Measurements from ENCODE around the gene PIERCE2. TPM values are rescaled to one million over a fixed set of nuclear protein-coding genes. Genes with fewer than 3 reads are reported as not detected.
A peak's percentile ranks its signal among the peaks of the same experiment; 100 is the strongest.
"Not testable (repeated sequence)": the region's sequence is repeated elsewhere in the genome, so short reads cannot be mapped to it uniquely, and the experiment has no call there.

Gene PIERCE2
- total RNA-seq, 2 experiments from 2014 or later, result not detected

DNA sequence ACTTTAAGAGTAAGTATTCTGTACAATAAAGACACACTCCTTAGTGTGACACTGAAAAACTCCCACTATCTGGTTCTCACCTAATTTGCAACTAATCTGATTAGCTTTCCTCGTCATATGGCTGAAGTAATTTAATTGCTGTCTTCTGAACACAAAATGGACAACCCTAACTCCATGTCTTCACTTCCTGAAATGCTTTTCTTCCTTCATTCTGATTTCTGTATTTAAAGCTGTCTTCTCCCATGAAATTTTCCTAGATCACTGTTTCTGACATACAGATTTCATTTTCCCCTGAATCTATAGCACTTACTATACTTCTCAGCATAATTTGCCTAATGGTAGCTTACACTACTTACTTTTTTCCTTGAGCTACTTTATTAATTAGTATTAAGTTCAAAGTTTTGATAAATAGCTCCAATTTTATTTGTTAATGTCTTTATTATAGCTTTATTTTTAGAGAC lies 6.5 kb upstream of the PIERCE2 start:
- no peak for DNase-seq
- Mint-ChIP-seq H3K36me3 (peaks cover 13% of the 10 kb centered on the region), H3K9me3 (peaks cover 1% of the 10 kb centered on the region), H3K4me3 (no peak overlapping the region), H3K27me3 (no peaks in the 10 kb centered on the region), H3K4me1 (peaks cover 18% of the 10 kb centered on the region), H3K27ac (no peak overlapping the region)
- ATAC-seq (ENCODE audit: low read depth), result no peak
- POLR2A ChIA-PET, result interaction anchor here (0.7 kb wide), 1 partner anchor 83 kb away, joined by 4 read pairs; the partner anchor contains the start of genes PIGB and PIGBOS1

GRCh38 chr15:55402707-55403106 lies 5.6 kb upstream of the PIERCE2 start:
- no peak for DNase-seq
- Mint-ChIP-seq H3K9me3 (peaks cover 1% of the 10 kb centered on the region), H3K4me1 (peaks cover 22% of the 10 kb centered on the region), H3K36me3 (peaks cover 9% of the 10 kb centered on the region), H3K4me3 (no peak overlapping the region), H3K27ac (no peak overlapping the region), H3K27me3 (no peaks in the 10 kb centered on the region)
- ATAC-seq (ENCODE audit: low read depth), result no peak
- POLR2A ChIA-PET, result no interaction called here

- no peak for DNase-seq
- ATAC-seq (ENCODE audit: low read depth), result no peak
- POLR2A ChIA-PET, result no interaction called here
- H3K36me3 Mint-ChIP-seq, result peaks cover 5% of the 10 kb centered on the region
- no peaks in the 10 kb centered on the region for H3K9me3 Mint-ChIP-seq
- H3K27me3 Mint-ChIP-seq, result no peaks in the 10 kb centered on the region
- peaks cover 23% of the 10 kb centered on the region for H3K4me1 Mint-ChIP-seq
- no peak overlapping the region for H3K27ac Mint-ChIP-seq
- peak overlapping the region; percentile 2 for H3K4me3 Mint-ChIP-seq
These were observed 4.8 kb upstream of the PIERCE2 start for GRCh38 chr15:55403531-55403930.

DNA sequence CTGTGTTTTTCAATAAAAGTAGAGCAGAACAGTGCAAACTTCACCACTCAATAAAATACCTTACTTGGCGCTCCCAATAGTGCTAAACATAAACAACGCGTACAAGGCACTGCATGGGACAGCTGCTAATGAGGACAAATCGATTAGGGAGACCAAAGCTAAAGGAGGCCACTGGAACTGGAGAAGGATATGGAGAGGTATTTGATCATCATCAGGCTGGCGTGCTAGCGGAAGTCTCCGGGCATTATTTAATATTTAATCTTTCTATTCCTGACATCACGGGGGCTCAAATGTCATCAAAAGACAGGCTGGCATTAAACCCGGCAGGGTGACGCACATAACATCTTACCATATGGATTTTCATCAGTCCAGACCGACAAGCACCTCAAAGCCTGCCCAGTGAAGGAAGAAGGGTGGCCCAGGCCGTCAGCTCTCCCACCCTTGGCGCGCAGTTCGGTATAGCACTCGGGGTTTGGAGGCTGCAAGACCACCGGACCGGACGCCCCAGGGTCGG lies 740 bp upstream of the PIERCE2 start:
- H3K4me3 Mint-ChIP-seq, result peak overlapping the region; percentile 85
- peaks cover 23% of the 10 kb centered on the region for H3K4me1 Mint-ChIP-seq
- H3K36me3 Mint-ChIP-seq, result no peaks in the 10 kb centered on the region
- peak overlapping the region; percentile 80 for H3K27ac Mint-ChIP-seq
- no peaks in the 10 kb centered on the region for H3K9me3 Mint-ChIP-seq
- POLR2A ChIA-PET, result interaction anchor here (1.1 to 2.5 kb wide), 3 partner anchors 88 to 211 kb away, joined by 3 to 20 read pairs (median 10); partner anchors contain the start of genes PIGB, PIGBOS1 and RSL24D1
- DNase-seq, result no peak
- no peak for ATAC-seq (ENCODE audit: low read depth)
- H3K27me3 Mint-ChIP-seq, result peaks cover 3% of the 10 kb centered on the region

DNA sequence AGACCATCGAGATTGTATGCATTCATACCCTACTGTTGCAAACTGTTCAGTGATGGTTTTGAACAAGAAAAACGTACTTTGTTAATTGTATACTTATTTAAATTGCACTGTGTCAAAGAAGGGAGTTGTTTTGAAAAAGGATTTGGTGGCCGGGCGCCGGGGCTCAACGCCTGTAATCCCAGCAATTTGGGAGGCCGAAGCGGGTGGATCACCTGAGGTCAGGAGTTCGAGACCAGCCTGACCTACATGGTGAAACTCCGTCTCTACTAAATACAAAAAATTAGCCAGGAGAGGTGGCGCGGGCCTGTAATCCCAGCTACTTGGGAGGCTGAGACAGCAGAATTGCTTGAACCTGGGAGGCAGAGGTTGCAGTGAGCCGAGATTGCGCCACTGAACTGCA lies 681 bp downstream of the PIERCE2 start:
- POLR2A ChIA-PET, result interaction anchor here (0.8 to 2.5 kb wide), 4 partner anchors 84 to 212 kb away, joined by 3 to 20 read pairs (median 6); partner anchors contain the start of genes PIGB, PIGBOS1 and RSL24D1
- H3K27me3 Mint-ChIP-seq; ATAC-seq (ENCODE audit: low read depth); DNase-seq; H3K36me3 Mint-ChIP-seq; H3K9me3 Mint-ChIP-seq; H3K27ac Mint-ChIP-seq: not testable (repeated sequence)
- peaks cover 13% of the 10 kb centered on the region for H3K4me1 Mint-ChIP-seq
- H3K4me3 Mint-ChIP-seq, result peak overlapping the region; percentile 85

GRCh38 chr15:55417678-55418077 lies 9.4 kb downstream of the PIERCE2 start:
- H3K9me3 Mint-ChIP-seq; DNase-seq; H3K4me1 Mint-ChIP-seq; POLR2A ChIA-PET; H3K4me3 Mint-ChIP-seq; H3K27me3 Mint-ChIP-seq; ATAC-seq (ENCODE audit: low read depth); H3K36me3 Mint-ChIP-seq; H3K27ac Mint-ChIP-seq: not testable (repeated sequence)

GRCh38 chr15:55420171-55420866 lies 12.0 kb downstream of the PIERCE2 start:
- Mint-ChIP-seq H3K36me3 (no peaks in the 10 kb centered on the region), H3K4me1 (no peaks in the 10 kb centered on the region), H3K27me3 (peaks cover 2% of the 10 kb centered on the region), H3K4me3 (no peak overlapping the region), H3K27ac (no peak overlapping the region), H3K9me3 (no peaks in the 10 kb centered on the region)
- ATAC-seq (ENCODE audit: low read depth) (no peak), DNase-seq (no peak)
- POLR2A ChIA-PET, result no interaction called here

- Mint-ChIP-seq H3K4me1 (no peaks in the 10 kb centered on the region), H3K4me3 (no peak overlapping the region), H3K27ac (no peak overlapping the region), H3K27me3 (peaks cover 2% of the 10 kb centered on the region), H3K9me3 (no peaks in the 10 kb centered on the region), H3K36me3 (no peaks in the 10 kb centered on the region)
- no peak for ATAC-seq (ENCODE audit: low read depth)
- POLR2A ChIA-PET, result no interaction called here
- DNase-seq, result no peak
These were observed 13.8 kb downstream of the PIERCE2 start for GRCh38 chr15:55422089-55422488.

GRCh38 chr15:55434989-55435825 lies 26.9 kb downstream of the PIERCE2 start:
- ATAC-seq (ENCODE audit: low read depth) (peak; percentile 54), DNase-seq (no peak)
- no peak overlapping the region for H3K27ac Mint-ChIP-seq
- no peaks in the 10 kb centered on the region for H3K9me3 Mint-ChIP-seq
- H3K27me3 Mint-ChIP-seq, result no peaks in the 10 kb centered on the region
- POLR2A ChIA-PET, result interaction anchor here (1.8 kb wide), 1 partner anchor 116 kb away, joined by 5 read pairs; the partner anchor contains the start of genes PIGB and PIGBOS1
- no peaks in the 10 kb centered on the region for H3K36me3 Mint-ChIP-seq
- no peak overlapping the region for H3K4me3 Mint-ChIP-seq
- peaks cover 5% of the 10 kb centered on the region for H3K4me1 Mint-ChIP-seq

- H3K4me3 Mint-ChIP-seq; H3K27ac Mint-ChIP-seq; POLR2A ChIA-PET; ATAC-seq (ENCODE audit: low read depth); H3K9me3 Mint-ChIP-seq; H3K27me3 Mint-ChIP-seq; DNase-seq; H3K36me3 Mint-ChIP-seq; H3K4me1 Mint-ChIP-seq: not testable (repeated sequence)
These were observed 34.8 kb downstream of the PIERCE2 start for GRCh38 chr15:55443141-55443540.

DNA sequence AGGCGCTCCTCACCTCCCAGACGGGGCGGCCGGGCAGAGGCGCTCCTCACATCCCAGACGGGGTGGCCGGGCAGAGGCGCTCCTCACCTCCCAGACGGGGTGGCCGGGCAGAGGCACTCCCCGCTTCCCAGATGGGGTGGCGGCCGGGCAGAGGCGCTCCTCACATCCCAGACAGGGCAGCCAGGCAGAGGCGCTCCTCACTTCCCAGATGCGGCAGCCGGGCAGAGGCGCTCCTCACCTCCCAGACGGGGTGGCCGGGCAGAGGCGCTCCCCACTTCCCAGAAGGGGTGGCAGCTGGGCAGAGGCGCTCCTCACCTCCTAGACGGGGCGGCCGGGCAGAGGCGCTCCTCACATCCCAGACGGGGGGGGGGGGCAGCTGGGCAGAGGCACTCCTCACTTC lies 37.6 kb downstream of the PIERCE2 start:
- H3K4me3 Mint-ChIP-seq; DNase-seq; POLR2A ChIA-PET; H3K9me3 Mint-ChIP-seq; H3K27me3 Mint-ChIP-seq; ATAC-seq (ENCODE audit: low read depth); H3K4me1 Mint-ChIP-seq; H3K27ac Mint-ChIP-seq; H3K36me3 Mint-ChIP-seq: not testable (repeated sequence)

GRCh38 chr15:55446379-55447029 lies 38.2 kb downstream of the PIERCE2 start:
- H3K36me3 Mint-ChIP-seq; H3K4me3 Mint-ChIP-seq; POLR2A ChIA-PET; ATAC-seq (ENCODE audit: low read depth); DNase-seq; H3K4me1 Mint-ChIP-seq; H3K27me3 Mint-ChIP-seq; H3K27ac Mint-ChIP-seq; H3K9me3 Mint-ChIP-seq: not testable (repeated sequence)

DNA sequence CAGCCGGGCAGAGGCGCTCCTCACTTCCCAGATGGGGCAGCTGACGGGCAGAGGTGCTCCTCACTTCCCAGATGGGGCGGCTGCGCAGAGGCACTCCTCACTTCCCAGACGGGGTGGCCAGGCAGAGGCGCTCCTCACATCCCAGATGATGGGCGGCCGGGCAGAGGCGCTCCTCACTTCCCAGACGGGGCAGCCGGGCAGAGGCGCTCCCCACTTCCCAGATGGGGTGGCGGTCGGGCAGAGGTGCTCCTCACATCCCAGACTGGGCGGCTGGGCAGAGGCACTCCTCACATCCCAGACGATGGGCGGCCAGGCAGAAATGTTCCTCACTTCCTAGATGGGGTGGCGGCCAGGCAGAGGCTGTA lies 38.7 kb downstream of the PIERCE2 start:
- H3K27me3 Mint-ChIP-seq; DNase-seq; H3K36me3 Mint-ChIP-seq; H3K9me3 Mint-ChIP-seq; ATAC-seq (ENCODE audit: low read depth); H3K27ac Mint-ChIP-seq; POLR2A ChIA-PET; H3K4me1 Mint-ChIP-seq; H3K4me3 Mint-ChIP-seq: not testable (repeated sequence)

Data from activated naive CD8-positive, alpha-beta T cell treated with anti-CD3 and anti-CD28 coated beads, Interleukin-2, amount 10 ng/mL, durations not matched to agents 7 days and 5 days (primary cell).